Fibroblast of lung (primary cell): ENCODE results near the gene ERCC6L. TPM values are rescaled to one million over a fixed set of nuclear protein-coding genes. Genes with fewer than 3 reads are reported as not detected.
A peak's percentile ranks its signal among the peaks of the same experiment; 100 is the strongest.

Experiments used
- DNase-seq, 2 donors: peaks; one replicate each; pipeline versions ENCODE4 v3.0.0 to v3.0.0-alpha.2; 2010; ENCODE audit warnings: low read depth in 2 of 2
- H2AFZ ChIP-seq: 2 replicates; pipeline ENCODE4 v1.5.1; 2012; ENCODE audit warnings: low read length, control low read depth, inconsistent platforms
- H3K27ac ChIP-seq: 2 replicates; pipeline ENCODE4 v1.5.1; 2011; ENCODE audit warnings: low read length, control low read depth; ENCODE audit not compliant: insufficient read depth
- H3K27me3 ChIP-seq: 2 replicates; pipeline ENCODE4 v1.5.1; 2011; ENCODE audit warnings: mild to moderate bottlenecking, low read length; ENCODE audit not compliant: control insufficient read depth, insufficient read depth
- H3K36me3 ChIP-seq: 2 replicates; pipeline ENCODE4 v1.5.1; 2011; ENCODE audit warnings: low read length; ENCODE audit not compliant: control insufficient read depth, insufficient read depth
- H3K4me1 ChIP-seq: 2 replicates; pipeline ENCODE4 v1.5.1; 2011; ENCODE audit warnings: low read length; ENCODE audit not compliant: control insufficient read depth, insufficient read depth; ENCODE audit errors: extremely low read depth
- H3K4me2 ChIP-seq: 2 replicates; pipeline ENCODE4 v1.5.1; 2011; ENCODE audit warnings: low read length, control low read depth; ENCODE audit not compliant: insufficient read depth; ENCODE audit errors: extremely low read depth
- H3K4me3 ChIP-seq, 4 experiments: fragments of 200-600 bp in 1 of 4; sonication (generic) in 1 of 4; replicated peaks in 1 of 4; 2 replicates each; pipeline ENCODE4 v1.5.1; 2011 to 2016; ENCODE audit warnings: low read length in 4 of 4, low read depth in 3 of 4, mild to moderate bottlenecking in 3 of 4, control low read depth in 2 of 4, inconsistent platforms in 1 of 4, mixed read lengths in 1 of 4; ENCODE audit not compliant: insufficient read depth in 1 of 4; ENCODE audit errors: control extremely low read depth in 1 of 4
- H3K79me2 ChIP-seq: 2 replicates; pipeline ENCODE4 v1.5.1; 2012; ENCODE audit warnings: mild to moderate bottlenecking, low read length, inconsistent platforms; ENCODE audit not compliant: control insufficient read depth, insufficient read depth
- H3K9ac ChIP-seq: 2 replicates; pipeline ENCODE4 v1.5.1; 2011; ENCODE audit warnings: mild to moderate bottlenecking, low read length, control low read depth; ENCODE audit not compliant: insufficient read depth
- H3K9me3 ChIP-seq: 2 replicates; pipeline ENCODE4 v1.5.1; 2012; ENCODE audit warnings: low read depth, low read length; ENCODE audit not compliant: control insufficient read depth, insufficient read depth
- H4K20me1 ChIP-seq: 2 replicates; pipeline ENCODE4 v1.5.1; 2011; ENCODE audit warnings: low read length; ENCODE audit not compliant: control insufficient read depth, insufficient read depth; ENCODE audit errors: extremely low read depth
- EZH2 ChIP-seq: IDR thresholded peaks from 2 replicates; pipeline ENCODE4 v1.5.1; 2012; ENCODE audit warnings: low read length, control low read depth, mild to moderate bottlenecking; ENCODE audit errors: missing control alignments
- polyA plus RNA-seq, 2 donors: library from polyadenylated mRNA; depleted of rRNA in 1 of 2; stranded (reverse) in 1 of 2; unstranded in 1 of 2; fragments of >200 nt; gene quantifications; 2 replicates each; pipeline ENCODE4 v1.2.1, GENCODE V29; 2011 to 2012; ENCODE audit warnings: missing spikeins in 1 of 2
- total RNA-seq: library from RNA; depleted of rRNA; stranded (reverse); fragments of >200 nt; gene quantifications from 2 replicates; pipeline ENCODE4 v1.2.1, GENCODE V29; 2014
- TF ChIP-seq, protein P1 (sequence below), 2 donors: IDR thresholded peaks in 1 of 2; conservative IDR thresholded peaks in 1 of 2; 1 replicate in 1 of 2; 2 replicates in 1 of 2; pipeline ENCODE4 v1.5.1; 2011 to 2012; ENCODE audit warnings: low read length in 2 of 2, control low read depth in 1 of 2, inconsistent platforms in 1 of 2, low read depth in 1 of 2, mild to moderate bottlenecking in 1 of 2

ERCC6L gene
- total and polyA plus RNA-seq, 2 donors (not counting 1 experiment from before 2014, with no cell fraction given): 0.66 to 1.7 TPM

DNA sequence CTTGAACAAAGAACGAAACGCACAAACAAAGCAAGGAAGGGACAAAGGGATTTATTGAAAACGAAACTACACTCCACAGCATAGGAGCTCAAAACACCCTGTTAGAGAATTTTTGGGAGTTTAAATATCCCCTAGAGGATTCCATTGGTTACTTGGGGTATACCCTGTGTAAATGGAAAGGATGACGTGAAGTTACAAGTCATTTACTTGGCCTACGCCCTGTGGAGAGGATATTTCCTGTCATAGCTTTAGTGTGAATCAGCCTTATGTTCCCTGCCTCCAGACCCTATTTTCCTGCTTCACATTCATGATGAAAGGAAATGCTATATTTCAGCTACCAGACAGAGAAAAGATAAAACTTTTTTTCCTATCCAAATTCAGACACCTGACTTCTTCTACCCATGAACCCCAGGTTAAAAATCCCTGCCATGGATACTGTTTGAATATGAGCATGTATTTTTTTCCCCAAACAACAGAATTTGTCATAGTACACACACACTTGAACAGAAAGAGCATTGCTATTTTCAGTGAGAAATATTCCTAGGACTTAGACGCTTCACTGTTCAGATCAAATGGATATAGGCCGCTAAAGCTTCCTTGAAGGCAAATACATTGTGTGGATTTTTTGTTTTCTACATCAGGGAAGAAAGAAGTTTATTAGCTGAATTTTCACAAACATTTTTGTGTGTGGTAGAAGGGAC lies 36.8 kb downstream of the ERCC6L start:
- Histone ChIP-seq H3K9me3 (no peaks in the 10 kb centered on the region), H3K4me1 (peaks cover 4% of the 10 kb centered on the region), H3K36me3 (no peaks in the 10 kb centered on the region), H3K27ac (peak overlapping the region; percentile 81), H2AFZ (no peak overlapping the region), H3K4me2 (no peak overlapping the region), H3K4me3 (no peak overlapping the region), H3K9ac (peak overlapping the region; percentile 23), H3K27me3 (no peaks in the 10 kb centered on the region), H4K20me1 (no peaks in the 10 kb centered on the region), H3K79me2 (no peaks in the 10 kb centered on the region)
- peak; percentile 76 to 90 for DNase-seq
- TF ChIP-seq, protein P1, sequence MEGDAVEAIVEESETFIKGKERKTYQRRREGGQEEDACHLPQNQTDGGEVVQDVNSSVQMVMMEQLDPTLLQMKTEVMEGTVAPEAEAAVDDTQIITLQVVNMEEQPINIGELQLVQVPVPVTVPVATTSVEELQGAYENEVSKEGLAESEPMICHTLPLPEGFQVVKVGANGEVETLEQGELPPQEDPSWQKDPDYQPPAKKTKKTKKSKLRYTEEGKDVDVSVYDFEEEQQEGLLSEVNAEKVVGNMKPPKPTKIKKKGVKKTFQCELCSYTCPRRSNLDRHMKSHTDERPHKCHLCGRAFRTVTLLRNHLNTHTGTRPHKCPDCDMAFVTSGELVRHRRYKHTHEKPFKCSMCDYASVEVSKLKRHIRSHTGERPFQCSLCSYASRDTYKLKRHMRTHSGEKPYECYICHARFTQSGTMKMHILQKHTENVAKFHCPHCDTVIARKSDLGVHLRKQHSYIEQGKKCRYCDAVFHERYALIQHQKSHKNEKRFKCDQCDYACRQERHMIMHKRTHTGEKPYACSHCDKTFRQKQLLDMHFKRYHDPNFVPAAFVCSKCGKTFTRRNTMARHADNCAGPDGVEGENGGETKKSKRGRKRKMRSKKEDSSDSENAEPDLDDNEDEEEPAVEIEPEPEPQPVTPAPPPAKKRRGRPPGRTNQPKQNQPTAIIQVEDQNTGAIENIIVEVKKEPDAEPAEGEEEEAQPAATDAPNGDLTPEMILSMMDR (conservative IDR thresholded peaks at IDR 0.05 in 1 of 2, IDR thresholded peaks at IDR 0.05 in 1 of 2; ENCODE audit: low read depth in 1 of 2, low read length in 2 of 2): no peak
- no peak for TF ChIP-seq EZH2

DNA sequence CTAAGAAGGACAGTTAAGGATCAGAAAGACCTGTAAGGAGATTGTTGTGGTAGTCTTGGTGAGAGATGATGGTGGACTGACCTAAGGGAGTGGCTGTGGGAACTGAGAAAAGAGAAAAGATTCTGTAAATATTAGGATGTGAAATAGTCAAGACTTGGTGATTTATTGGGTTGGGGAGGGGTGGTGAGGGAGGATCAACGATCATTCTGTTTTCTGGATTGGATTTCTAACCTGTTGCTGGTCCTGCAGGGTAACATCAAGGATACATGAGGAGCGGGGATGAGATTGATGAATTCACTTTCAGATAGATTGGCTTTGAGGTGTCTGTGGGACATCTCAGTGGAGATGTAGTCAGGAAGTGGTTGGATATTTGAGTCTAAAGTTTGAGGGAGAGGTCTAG lies 55.9 kb downstream of the ERCC6L start:
- H3K9me3 ChIP-seq: no peaks in the 10 kb centered on the region
- H2AFZ ChIP-seq: no peak overlapping the region
- TF ChIP-seq EZH2: no peak
- no peaks in the 10 kb centered on the region for H4K20me1 ChIP-seq
- no peaks in the 10 kb centered on the region for H3K27me3 ChIP-seq
- peaks cover 15% of the 10 kb centered on the region for H3K79me2 ChIP-seq
- H3K9ac ChIP-seq: no peak overlapping the region
- H3K27ac ChIP-seq: no peak overlapping the region
- no peaks in the 10 kb centered on the region for H3K36me3 ChIP-seq
- peak overlapping the region in 3 of 4 experiments; percentile 82 to 90 (median 85) for H3K4me3 ChIP-seq
- peak overlapping the region; percentile 78 for H3K4me2 ChIP-seq
- DNase-seq: no peak
- peaks cover 3% of the 10 kb centered on the region for H3K4me1 ChIP-seq

DNA sequence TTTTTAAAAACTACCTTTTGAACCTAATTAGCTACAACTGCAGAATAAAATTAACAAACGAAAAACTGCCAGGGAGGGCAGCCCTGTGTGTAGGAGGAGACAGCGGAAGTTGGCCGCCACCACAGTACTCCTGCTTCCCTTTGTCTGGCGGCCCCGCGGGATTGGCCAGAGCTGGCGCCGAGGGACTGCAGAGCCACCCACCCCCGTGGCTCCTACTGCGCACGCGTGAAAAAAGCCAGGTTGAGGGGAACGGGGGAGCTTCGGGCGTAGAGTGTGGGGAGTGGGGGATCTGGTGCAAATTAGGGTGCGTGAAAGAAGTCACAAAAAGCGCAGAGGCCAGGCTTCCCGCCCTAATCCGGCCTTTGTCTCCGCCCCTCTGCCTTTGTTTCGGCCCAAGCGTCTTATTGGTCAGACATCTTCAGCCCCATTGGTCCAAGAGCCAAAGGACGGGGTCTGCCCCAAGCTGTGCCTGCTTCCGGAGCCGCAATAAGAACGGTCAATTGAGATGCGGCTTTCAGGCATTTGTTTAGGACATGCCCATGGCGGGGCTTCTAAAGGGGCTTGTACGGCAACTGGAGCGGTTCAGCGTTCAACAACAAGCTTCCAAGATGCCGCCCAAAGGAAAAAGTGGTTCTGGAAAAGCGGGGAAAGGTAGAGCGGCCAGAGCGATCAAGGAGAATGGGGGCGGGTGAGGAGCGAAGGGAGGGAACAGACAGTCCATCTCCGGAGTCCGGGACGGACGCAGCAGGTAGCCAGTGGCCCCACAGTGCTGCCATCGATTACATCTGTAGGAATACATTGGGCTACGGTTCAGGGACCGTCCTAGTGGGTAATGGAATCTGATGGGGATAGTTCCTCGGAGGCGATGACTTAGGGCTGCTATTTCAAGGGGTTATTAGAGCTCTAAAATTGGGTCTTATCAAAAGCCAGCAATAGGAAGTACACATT lies 57.4 kb downstream of the ERCC6L start, which contains the start of gene PIN4:
TSS of gene PIN4 (plus strand) at position 580 of the 948 bp plus-strand sequence. CDS start at position 609, 29 bp downstream.
- no peaks in the 10 kb centered on the region for H3K9me3 ChIP-seq
- H2AFZ ChIP-seq: peak within 1 kb of the TSS; percentile 73
- H3K4me3 ChIP-seq: peak within 1 kb of the TSS; percentile 82 to 90 (median 84)
- H3K4me1 ChIP-seq: peaks cover 3% of the 10 kb centered on the region
- peak within 1 kb of the TSS; percentile 78 for H3K4me2 ChIP-seq
- H3K27me3 ChIP-seq: no peaks in the 10 kb centered on the region
- H3K27ac ChIP-seq: peak within 1 kb of the TSS; percentile 73
- peak within 1 kb of the TSS; percentile 73 for H3K9ac ChIP-seq
- DNase-seq: peak; percentile 97 to 98
- H3K79me2 ChIP-seq: peaks cover 15% of the 10 kb centered on the region
- H3K36me3 ChIP-seq: no peaks in the 10 kb centered on the region
- no peaks in the 10 kb centered on the region for H4K20me1 ChIP-seq
- no peak for TF ChIP-seq EZH2
- TF ChIP-seq, protein P1 (conservative IDR thresholded peaks at IDR 0.05 in 1 of 2, IDR thresholded peaks at IDR 0.05 in 1 of 2; ENCODE audit: low read depth in 1 of 2, low read length in 2 of 2): no peak
